WI38 (cell line): Measurements from ENCODE around the gene RIN2.

Source experiments
- H3K4me3 ChIP-seq: 2 replicates; pipeline ENCODE4 v1.5.1; 2011; ENCODE audit warnings: low read depth, mild to moderate bottlenecking, control low read depth, low read length
- TF ChIP-seq, protein P1 (sequence below): IDR thresholded peaks from 2 replicates; pipeline ENCODE4 v1.5.1; 2012; ENCODE audit warnings: low read depth, mild to moderate bottlenecking, control low read depth, low read length

RIN2 gene

DNA sequence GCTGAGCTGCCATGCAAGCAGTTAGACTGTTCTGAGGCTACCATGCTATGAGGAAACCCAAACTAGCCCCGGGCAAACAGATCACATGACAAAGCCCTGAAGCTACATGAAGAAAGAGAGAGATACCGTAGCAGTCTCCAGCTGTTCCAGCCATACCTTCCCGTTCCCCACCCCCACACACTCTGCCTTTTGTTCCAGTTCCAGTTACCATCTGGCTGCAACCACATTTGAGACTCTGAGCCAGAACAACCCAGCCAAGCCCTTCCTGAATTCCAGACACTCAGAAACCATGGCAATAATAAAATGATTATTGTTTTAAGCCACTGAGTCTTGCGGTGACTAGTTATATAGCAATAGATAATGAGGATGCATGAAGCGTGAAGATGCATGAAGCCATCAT is 28.3 kb downstream of the RIN2 start:
- H3K4me3 ChIP-seq = no peak overlapping the region
- TF ChIP-seq, protein P1, sequence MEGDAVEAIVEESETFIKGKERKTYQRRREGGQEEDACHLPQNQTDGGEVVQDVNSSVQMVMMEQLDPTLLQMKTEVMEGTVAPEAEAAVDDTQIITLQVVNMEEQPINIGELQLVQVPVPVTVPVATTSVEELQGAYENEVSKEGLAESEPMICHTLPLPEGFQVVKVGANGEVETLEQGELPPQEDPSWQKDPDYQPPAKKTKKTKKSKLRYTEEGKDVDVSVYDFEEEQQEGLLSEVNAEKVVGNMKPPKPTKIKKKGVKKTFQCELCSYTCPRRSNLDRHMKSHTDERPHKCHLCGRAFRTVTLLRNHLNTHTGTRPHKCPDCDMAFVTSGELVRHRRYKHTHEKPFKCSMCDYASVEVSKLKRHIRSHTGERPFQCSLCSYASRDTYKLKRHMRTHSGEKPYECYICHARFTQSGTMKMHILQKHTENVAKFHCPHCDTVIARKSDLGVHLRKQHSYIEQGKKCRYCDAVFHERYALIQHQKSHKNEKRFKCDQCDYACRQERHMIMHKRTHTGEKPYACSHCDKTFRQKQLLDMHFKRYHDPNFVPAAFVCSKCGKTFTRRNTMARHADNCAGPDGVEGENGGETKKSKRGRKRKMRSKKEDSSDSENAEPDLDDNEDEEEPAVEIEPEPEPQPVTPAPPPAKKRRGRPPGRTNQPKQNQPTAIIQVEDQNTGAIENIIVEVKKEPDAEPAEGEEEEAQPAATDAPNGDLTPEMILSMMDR = no peak

DNA sequence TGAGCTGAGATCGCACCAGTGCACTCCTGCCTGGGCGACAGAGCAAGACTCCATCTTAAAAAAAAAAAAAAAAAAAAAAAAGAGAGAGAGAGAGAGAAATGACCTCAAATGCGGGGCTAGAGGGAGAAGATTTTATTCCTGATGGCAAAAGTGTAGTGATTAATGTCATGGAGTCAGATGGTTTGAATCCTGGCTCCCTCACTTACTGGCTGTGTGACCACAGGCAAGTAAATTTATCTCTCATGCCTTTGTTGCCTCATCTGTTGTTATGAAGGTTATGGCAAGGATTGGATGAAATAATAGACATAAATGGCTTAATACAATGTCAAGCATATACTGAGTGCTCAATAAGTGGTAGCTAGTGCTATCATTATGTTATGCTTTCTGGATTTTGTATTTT is 29.3 kb downstream of the RIN2 start:
- TF ChIP-seq, protein P1 = no peak
- no peak overlapping the region for H3K4me3 ChIP-seq

DNA sequence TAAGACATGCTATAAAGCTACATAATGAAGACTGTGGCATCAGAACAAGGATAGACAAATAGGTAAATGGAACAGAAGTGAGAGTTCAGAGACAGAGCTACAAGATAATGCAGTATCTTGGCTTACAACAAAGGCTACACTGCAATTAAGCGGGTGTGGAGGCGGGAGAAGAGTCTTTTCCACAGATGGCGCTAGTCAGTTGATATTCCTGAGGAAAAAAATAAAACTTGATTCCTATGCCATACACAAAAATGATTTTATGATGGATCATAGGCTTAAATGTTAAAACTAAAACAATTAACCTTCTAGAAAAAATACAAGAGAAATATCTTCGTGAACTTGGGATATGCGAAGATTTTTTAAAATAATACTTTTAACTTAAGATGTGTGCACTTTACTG is 31.0 kb downstream of the RIN2 start:
- TF ChIP-seq, protein P1 = no peak
- H3K4me3 ChIP-seq = no peak overlapping the region

DNA sequence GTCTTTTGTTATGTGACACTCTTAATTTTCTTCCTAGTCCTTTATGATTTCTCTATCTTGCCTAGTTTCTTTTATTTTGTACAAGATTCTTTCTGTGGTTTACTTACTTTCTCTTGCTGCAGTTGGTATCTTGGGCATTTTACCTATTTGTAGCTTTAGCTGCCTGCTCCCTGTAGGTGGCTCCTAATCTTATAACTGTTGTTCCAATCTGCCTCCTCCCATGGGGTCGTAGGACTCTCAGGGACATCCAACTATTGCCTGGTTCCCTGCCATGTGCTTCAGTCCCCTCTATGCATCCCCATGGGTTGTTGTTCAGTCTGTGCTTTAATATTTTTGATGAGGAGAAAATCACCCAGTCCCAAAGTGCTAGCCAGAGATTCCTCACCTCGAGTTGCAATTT is 31.4 kb downstream of the RIN2 start:
- TF ChIP-seq, protein P1 = no peak
- H3K4me3 ChIP-seq = no peak overlapping the region

DNA sequence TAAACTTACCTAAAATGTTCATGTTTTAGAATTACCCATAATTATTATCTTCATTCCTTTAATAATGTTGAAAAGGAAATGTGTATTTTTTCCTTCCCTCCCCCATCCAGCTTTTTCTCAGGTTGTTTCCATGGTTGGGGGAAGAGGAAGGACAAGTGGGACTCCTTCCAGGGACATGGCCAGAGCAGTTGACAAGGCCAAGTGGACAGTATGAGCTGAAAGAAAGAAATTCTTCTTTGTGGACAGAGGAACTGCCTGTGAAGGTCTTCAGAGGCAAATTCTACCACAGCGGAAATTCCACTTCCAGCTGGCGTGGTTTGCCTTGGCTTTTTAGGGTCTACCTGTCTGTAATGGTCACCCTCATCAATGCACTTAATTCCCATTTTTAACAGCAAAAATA is 33.8 kb downstream of the RIN2 start:
- TF ChIP-seq, protein P1 = no peak

DNA sequence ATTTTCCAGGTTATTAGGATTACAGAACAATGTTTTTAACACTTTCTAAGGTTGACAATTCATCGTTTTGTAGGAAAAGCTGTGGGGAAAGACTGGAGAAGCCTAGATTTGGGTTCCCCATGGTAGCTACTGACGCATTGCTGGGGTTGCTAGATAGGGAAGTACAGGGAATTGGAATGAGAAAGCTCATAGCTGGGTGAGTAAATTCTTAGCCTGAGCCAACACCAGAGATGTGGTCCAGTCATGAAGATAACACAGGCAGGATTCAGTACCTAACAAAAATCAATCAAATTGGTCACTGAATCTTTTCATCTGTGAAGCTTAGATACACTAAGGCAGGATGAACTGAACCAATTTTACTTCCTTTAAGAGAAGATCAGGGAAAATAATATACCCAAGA is 35.7 kb downstream of the RIN2 start:
- H3K4me3 ChIP-seq = no peak overlapping the region
- TF ChIP-seq, protein P1 = no peak

More for the DNA sequence above, 33.8 kb downstream of the RIN2 start:
- H3K4me3 ChIP-seq = no peak overlapping the region

DNA sequence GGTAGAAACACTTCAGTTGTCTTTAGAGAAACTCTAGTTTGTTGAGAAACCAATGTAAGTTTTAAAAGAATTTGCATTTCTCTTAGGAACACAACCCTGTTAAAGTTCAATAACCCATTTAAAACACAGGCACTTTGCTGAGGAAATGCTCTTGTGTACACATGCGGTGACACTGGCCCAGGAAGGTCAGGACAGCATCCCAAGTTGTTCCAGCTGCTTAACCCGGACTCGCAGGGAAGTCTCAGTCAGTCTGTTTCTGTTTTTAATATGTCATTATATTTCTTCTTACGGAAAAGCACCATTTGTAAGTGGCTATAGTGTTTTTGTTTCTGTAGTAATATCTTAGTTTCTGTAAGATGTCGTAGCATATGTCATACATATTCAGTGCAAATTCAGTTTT is 36.9 kb downstream of the RIN2 start:
- no peak overlapping the region for H3K4me3 ChIP-seq
- TF ChIP-seq, protein P1 = no peak
